Natural killer cell (primary cell): ENCODE data around the gene LCN6. TPM values are rescaled to one million over a fixed set of nuclear protein-coding genes. Genes with fewer than 3 reads are reported as not detected.

Source experiments
- ATAC-seq, 3 donors: fragments of 150-1000 bp in 2 of 3; fragments of 200-7000 bp in 1 of 3; cut with Tn5 transposase; 1 replicate in 1 of 3; 2 replicates in 2 of 3; pipeline ENCODE4 v1.10.0; 2021; ENCODE audit warnings: mild to moderate bottlenecking in 2 of 3, moderate library complexity in 2 of 3
- DNase-seq, 2 donors: peaks; one replicate each; pipeline versions ENCODE4 v3.0.0 to v3.0.0-alpha.2; 2013 to 2021; ENCODE audit warnings: mixed read lengths in 1 of 2
- H3K27ac ChIP-seq: one replicate; pipeline ENCODE4 v1.5.1; 2013; ENCODE audit warnings: mild to moderate bottlenecking, low read length
- H3K27me3 ChIP-seq: one replicate; pipeline ENCODE4 v1.6.1; 2013; ENCODE audit warnings: low read length; ENCODE audit not compliant: control insufficient read depth, insufficient read depth
- H3K36me3 ChIP-seq: one replicate; pipeline ENCODE4 v1.6.1; 2013; ENCODE audit warnings: low read length; ENCODE audit not compliant: control insufficient read depth, insufficient read depth
- H3K4me1 ChIP-seq: one replicate; pipeline ENCODE4 v1.6.1; 2013; ENCODE audit warnings: low read length; ENCODE audit not compliant: control insufficient read depth, insufficient read depth
- H3K4me3 ChIP-seq: one replicate; pipeline ENCODE4 v1.5.1; 2013; ENCODE audit warnings: low read length
- H3K9me3 ChIP-seq: one replicate; pipeline ENCODE4 v1.6.1; 2013; ENCODE audit warnings: low read length; ENCODE audit not compliant: control insufficient read depth, insufficient read depth
- H3K27ac Mint-ChIP-seq, 2 donors: one replicate each; pipeline ENCODE4 v1.8.0; 2022; ENCODE audit warnings: mild to moderate bottlenecking in 2 of 2, mixed read lengths in 2 of 2, moderate library complexity in 1 of 2
- H3K27me3 Mint-ChIP-seq, 2 donors: one replicate each; pipeline ENCODE4 v1.8.0; 2022; ENCODE audit warnings: low read depth in 2 of 2, mixed read lengths in 2 of 2
- H3K36me3 Mint-ChIP-seq: one replicate; pipeline ENCODE4 v1.8.0; 2022; ENCODE audit warnings: mixed read lengths
- H3K4me1 Mint-ChIP-seq, 2 donors: one replicate each; pipeline ENCODE4 v1.8.0; 2022; ENCODE audit warnings: mixed read lengths in 2 of 2
- H3K4me3 Mint-ChIP-seq: one replicate; pipeline ENCODE4 v1.8.0; 2022; ENCODE audit warnings: mild to moderate bottlenecking, moderate library complexity, mixed read lengths
- H3K9me3 Mint-ChIP-seq, 2 donors: one replicate each; pipeline ENCODE4 v1.8.0; 2022; ENCODE audit warnings: mixed read lengths in 2 of 2
- WGBS: methylation state at CpG from one replicate; pipeline ENCODE4 v1.1.7; 2013; ENCODE audit warnings: missing lambda C conversion rate; ENCODE audit not compliant: insufficient coverage; 5-methylcytosine and 5-hydroxymethylcytosine counted together
- intact Hi-C: fragments of 100-400 bp; cut with micrococcal nuclease; formaldehyde crosslinking; loops from one replicate; pipeline ENCODE4 v1.14.2; 2022
- total RNA-seq, 4 donors: library from RNA; stranded (reverse); fragments of 120-200 nt in 1 of 4; gene quantifications; one replicate each; pipeline versions ENCODE4 v1.2.3 to v1.2.4, GENCODE V29; 2013 to 2022
- TF ChIP-seq, protein P1 (sequence below): fragments of 200-600 bp; IDR thresholded peaks from one replicate; pipeline ENCODE4 v1.8.0; 2022; ENCODE audit warnings: antibody characterized with exemption

LCN6 gene
- total RNA-seq, 3 donors from 2014 or later (not counting 1 experiment from before 2014, with no cell fraction given) = not detected

- H3K4me3 ChIP-seq = no peak overlapping the region
- Mint-ChIP-seq H3K27ac (no peak overlapping the region), H3K4me3 (no peak overlapping the region), H3K36me3 (no peaks in the 10 kb centered on the region), H3K27me3 (peaks cover 22 to 29% of the 10 kb centered on the region in 2 donors), H3K9me3 (no peaks in the 10 kb centered on the region), H3K4me1 (peaks cover 0 to 10% of the 10 kb centered on the region in 2 donors)
- peaks cover 9% of the 10 kb centered on the region for H3K9me3 ChIP-seq
- 89% methylated on average over 12 of the region's 12 CpGs for WGBS
- ATAC-seq (no peak), DNase-seq (no peak)
- H3K27me3 ChIP-seq = no peaks in the 10 kb centered on the region
- TF ChIP-seq, protein P1, sequence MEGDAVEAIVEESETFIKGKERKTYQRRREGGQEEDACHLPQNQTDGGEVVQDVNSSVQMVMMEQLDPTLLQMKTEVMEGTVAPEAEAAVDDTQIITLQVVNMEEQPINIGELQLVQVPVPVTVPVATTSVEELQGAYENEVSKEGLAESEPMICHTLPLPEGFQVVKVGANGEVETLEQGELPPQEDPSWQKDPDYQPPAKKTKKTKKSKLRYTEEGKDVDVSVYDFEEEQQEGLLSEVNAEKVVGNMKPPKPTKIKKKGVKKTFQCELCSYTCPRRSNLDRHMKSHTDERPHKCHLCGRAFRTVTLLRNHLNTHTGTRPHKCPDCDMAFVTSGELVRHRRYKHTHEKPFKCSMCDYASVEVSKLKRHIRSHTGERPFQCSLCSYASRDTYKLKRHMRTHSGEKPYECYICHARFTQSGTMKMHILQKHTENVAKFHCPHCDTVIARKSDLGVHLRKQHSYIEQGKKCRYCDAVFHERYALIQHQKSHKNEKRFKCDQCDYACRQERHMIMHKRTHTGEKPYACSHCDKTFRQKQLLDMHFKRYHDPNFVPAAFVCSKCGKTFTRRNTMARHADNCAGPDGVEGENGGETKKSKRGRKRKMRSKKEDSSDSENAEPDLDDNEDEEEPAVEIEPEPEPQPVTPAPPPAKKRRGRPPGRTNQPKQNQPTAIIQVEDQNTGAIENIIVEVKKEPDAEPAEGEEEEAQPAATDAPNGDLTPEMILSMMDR = no peak
- intact Hi-C loops = no loop called here
- no peaks in the 10 kb centered on the region for H3K36me3 ChIP-seq
- H3K27ac ChIP-seq = no peak overlapping the region
- H3K4me1 ChIP-seq = peaks cover 9% of the 10 kb centered on the region
Observed at GRCh38 chr9:136774416-136775045, 26.2 kb upstream of the LCN6 start.

GRCh38 chr9:136773386-136774044 lies 25.2 kb upstream of the LCN6 start:
- Mint-ChIP-seq H3K4me1 (peaks cover 0 to 10% of the 10 kb centered on the region in 2 donors), H3K27ac (no peak overlapping the region), H3K4me3 (no peak overlapping the region), H3K27me3 (peaks cover 13 to 19% of the 10 kb centered on the region in 2 donors), H3K9me3 (no peaks in the 10 kb centered on the region), H3K36me3 (no peaks in the 10 kb centered on the region)
- DNase-seq (peak in 1 of 2 donors; percentile 35), ATAC-seq (peak in 2 of 3 donors; percentile 31 to 67)
- intact Hi-C loops = no loop called here
- Histone ChIP-seq H3K27ac (no peak overlapping the region), H3K9me3 (peaks cover 9% of the 10 kb centered on the region), H3K4me1 (peaks cover 9% of the 10 kb centered on the region), H3K4me3 (no peak overlapping the region), H3K27me3 (no peaks in the 10 kb centered on the region), H3K36me3 (no peaks in the 10 kb centered on the region)
- TF ChIP-seq, protein P1 = no peak
- WGBS = 55% methylated on average over 7 of the region's 7 CpGs

- peaks cover 0 to 10% of the 10 kb centered on the region in 2 donors for H3K4me1 Mint-ChIP-seq
- H3K27me3 Mint-ChIP-seq = peaks cover 4 to 8% of the 10 kb centered on the region in 2 donors
- no peaks in the 10 kb centered on the region for H3K36me3 Mint-ChIP-seq
- H3K9me3 Mint-ChIP-seq = no peaks in the 10 kb centered on the region
- 74% methylated on average over 3 of the region's 3 CpGs for WGBS
- intact Hi-C loops = no loop called here
- H3K9me3 ChIP-seq = peaks cover 9% of the 10 kb centered on the region
- ATAC-seq (no peak), DNase-seq (no peak)
- H3K27me3 ChIP-seq = no peaks in the 10 kb centered on the region
- peaks cover 17% of the 10 kb centered on the region for H3K4me1 ChIP-seq
- no peak overlapping the region for H3K4me3 ChIP-seq
- H3K27ac Mint-ChIP-seq = no peak overlapping the region
- H3K27ac ChIP-seq = no peak overlapping the region
- TF ChIP-seq, protein P1 = no peak
- H3K36me3 ChIP-seq = no peaks in the 10 kb centered on the region
- H3K4me3 Mint-ChIP-seq = no peak overlapping the region
Observed at GRCh38 chr9:136771907-136772415, 23.6 kb upstream of the LCN6 start.
